HG03469 (cell line): Measurements from ENCODE around the gene HSD17B1.
"Not testable (repeated sequence)": the region's sequence is repeated elsewhere in the genome, so short reads cannot be mapped to it uniquely, and the experiment has no call there.

Experiments
- ATAC-seq: cut with Tn5 transposase; IDR thresholded peaks from one replicate; pipeline ENCODE4 v1.9.1; 2021; ENCODE audit warnings: mild to moderate bottlenecking, moderate library complexity, moderate number of reproducible peaks; ENCODE audit not compliant: unreplicated experiment

Gene HSD17B1

DNA sequence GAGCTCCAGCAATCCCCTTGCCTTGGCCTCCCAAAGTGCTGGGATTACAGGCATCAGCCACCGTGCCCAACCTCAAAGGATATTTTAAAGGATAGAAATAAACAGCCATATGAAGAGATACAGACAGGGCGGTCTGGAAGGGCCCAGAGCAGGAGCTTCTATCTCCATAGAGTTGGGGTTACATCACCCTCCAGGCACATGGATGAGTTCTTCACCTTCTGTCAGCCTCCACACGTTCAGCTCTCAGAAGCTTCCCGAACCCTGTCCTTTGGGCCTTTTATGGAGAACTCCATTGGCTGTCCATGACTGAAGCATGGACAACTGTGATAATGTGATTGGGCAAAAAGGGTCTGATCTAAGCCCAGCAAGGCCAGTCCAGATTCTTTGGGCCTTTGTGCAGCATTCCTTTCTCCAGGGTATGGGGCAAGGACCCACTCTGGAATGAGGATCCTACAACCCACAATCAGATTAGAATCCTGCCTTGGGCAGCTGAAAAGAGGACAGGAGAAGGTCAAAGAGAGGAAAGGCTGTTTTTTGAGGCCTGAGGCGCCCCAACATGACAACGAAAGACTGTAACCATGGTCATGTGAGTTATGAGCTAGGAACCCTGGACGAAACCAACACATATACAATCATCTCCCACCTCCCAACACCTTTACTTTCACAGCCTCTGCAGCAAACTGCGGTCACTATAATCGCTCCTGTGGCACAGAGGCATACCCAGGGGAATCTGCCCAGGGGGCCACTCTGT lies 6.8 kb upstream of the HSD17B1 start:
- not testable (repeated sequence) for ATAC-seq

GRCh38 chr17:42547001-42547461 lies 5.7 kb upstream of the HSD17B1 start:
- no peak for ATAC-seq

DNA sequence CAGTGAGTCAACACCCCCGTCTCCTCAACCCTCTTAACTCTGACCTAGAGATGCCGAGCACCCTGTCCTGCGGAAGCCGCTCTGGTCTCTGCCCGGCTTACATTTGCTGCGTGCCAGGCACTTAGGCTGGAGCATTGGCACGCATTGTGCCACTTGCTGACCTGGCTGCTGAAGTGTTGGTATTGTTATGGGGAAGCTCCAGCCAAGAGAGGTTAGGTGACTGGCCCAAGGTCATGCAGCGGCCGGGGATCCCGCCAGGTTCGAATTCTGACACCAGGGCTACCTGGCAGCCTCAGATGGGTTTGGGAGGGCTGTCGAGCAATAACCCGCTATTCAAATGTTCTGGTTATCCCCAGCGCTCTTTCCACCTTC lies 5.0 kb upstream of the HSD17B1 start:
- ATAC-seq: no peak

- no peak for ATAC-seq
Measured at GRCh38 chr17:42548070-42548837, 4.5 kb upstream of the HSD17B1 start.

DNA sequence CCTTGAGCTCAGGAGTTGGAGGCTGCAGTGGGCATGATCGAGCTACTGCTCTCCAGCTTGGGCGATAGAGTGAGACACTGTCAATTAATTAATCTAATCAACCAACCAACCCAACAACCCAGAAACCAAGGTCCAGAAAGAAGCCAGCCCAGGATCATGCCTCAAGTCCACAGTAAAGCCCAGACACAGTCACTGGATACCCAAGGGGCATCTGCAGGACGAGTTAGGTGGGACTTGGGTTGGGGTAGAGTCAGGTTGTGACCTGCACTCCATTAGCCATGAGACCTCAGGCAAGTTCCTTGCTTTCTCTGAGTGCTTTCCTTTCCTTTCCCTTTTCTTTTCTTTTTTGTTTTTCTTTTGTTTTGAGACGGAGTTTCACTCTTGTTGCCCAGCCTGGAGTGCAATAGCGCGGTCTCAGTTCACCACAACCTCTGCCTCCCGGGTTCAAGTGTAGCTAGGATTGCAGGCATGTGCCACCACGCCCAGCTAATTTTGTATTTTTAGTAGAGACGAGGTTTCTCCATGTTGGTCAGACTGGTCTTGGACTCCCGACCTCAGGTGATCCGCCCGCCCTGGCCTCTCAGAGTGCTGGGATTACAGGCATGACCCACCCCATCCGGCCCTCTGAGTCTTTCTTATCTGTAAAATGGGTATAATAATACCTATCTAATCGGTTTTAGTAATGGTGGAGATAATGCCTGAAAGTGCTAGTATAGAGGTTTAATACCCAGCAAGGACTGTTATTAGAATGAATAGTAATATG lies 3.5 kb upstream of the HSD17B1 start:
- no peak for ATAC-seq

GRCh38 chr17:42553161-42553818 lies 567 bp downstream of the HSD17B1 start:
- no peak for ATAC-seq

GRCh38 chr17:42553866-42554249 lies 1.1 kb downstream of the HSD17B1 start:
- ATAC-seq: no peak

GRCh38 chr17:42554250-42555121 lies 1.8 kb downstream of the HSD17B1 start:
- ATAC-seq: no peak

DNA sequence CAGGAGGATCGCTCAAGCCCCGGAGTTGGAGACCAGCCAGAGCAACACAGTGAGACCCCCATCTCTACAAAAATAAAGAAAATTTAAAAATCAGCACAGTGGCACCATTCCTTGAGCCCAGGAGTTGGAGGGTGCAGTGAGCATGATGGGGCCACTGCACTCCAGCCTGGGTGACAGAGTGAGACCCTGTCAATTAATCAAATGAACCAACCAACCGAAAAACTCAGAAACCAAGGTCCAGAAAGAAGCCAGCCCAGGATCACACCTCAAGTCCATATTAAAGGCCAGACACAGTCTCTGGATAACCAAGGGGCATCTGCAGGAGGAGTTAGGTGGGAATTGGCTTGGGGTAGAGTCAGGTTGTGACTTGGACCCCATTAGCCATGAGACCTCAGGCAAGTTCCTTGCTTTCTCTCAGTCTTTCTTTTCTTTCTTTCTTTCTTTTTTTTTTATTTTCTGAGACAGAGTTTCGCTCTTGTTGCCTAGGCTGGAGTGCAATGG lies 2.4 kb downstream of the HSD17B1 start:
- ATAC-seq: no peak

- ATAC-seq: not testable (repeated sequence)
Measured at GRCh38 chr17:42555961-42556617, 3.4 kb downstream of the HSD17B1 start.

DNA sequence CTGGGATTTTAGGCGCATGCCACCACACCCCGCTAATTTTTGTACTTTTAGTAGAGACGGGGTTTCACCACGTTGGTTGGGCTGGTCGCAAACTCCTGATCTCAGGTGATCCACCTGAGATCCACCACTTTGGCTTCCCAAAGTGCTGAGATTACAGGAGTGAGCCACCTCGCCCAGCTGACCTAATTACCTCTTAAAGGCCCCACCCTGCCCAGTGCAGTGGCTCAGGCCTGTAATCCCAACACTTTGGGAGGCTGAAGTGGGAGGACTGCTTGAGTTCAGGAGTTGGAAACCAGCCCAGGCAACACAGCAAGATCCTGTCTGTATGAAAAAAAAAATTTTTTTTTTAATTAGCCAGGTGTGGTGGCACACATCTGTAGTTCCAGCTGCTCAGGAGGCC lies 6.4 kb downstream of the HSD17B1 start:
- no peak for ATAC-seq

- ATAC-seq: no peak
Measured at GRCh38 chr17:42560246-42560645, 7.5 kb downstream of the HSD17B1 start.

DNA sequence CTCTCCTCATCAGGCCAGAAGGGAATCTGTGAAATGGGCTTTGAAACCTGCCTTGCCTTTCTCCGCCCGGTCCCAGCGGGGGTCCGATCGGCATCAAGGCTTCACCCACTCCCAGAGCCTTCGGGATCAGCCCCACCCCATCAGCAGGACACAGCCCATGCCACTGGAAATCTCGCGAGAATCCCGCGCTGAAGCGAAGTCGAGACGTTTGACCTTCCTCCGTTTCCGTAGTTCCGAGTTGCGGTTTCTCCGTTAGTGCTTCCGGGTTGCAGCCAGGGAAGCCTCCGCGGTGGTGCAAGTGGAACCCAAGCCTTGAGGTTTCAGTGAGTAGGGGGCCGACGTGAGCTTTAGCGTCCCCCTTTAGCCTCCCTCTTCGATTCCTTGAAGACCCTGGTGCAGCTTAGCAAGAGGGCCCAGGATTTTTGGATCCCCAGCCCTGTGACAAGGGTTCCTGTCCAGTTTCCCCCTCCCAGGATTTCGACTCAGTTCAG lies 9.2 kb downstream of the HSD17B1 start, which contains the start of gene COASY:
Gene COASY (plus strand): TSS at position 252 of the 491 bp plus-strand sequence. CDS start 475 bp downstream, outside the sequence.
- ATAC-seq: no peak

- ATAC-seq: no peak
Measured at GRCh38 chr17:42562388-42563142, 9.8 kb downstream of the HSD17B1 start.

GRCh38 chr17:42563143-42563509 lies 10.4 kb downstream of the HSD17B1 start:
- ATAC-seq: no peak

- no peak for ATAC-seq
Measured at GRCh38 chr17:42563543-42563942, 10.8 kb downstream of the HSD17B1 start.

DNA sequence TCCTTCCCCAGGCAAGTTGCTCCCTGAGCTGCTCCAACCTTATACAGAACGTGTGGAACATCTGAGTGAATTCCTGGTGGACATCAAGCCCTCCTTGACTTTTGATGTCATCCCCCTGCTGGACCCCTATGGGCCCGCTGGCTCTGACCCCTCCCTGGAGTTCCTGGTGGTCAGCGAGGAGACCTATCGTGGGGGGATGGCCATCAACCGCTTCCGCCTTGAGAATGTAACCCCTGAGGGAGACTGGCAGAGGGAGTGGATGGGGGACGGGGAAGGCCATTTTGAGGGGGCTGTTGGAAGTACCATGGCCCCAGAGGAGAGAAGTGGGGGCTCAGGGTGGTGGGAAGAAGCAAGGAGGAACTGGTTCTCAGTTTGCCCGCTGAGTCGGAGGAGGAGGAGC lies 11.2 kb downstream of the HSD17B1 start:
- ATAC-seq: no peak

DNA sequence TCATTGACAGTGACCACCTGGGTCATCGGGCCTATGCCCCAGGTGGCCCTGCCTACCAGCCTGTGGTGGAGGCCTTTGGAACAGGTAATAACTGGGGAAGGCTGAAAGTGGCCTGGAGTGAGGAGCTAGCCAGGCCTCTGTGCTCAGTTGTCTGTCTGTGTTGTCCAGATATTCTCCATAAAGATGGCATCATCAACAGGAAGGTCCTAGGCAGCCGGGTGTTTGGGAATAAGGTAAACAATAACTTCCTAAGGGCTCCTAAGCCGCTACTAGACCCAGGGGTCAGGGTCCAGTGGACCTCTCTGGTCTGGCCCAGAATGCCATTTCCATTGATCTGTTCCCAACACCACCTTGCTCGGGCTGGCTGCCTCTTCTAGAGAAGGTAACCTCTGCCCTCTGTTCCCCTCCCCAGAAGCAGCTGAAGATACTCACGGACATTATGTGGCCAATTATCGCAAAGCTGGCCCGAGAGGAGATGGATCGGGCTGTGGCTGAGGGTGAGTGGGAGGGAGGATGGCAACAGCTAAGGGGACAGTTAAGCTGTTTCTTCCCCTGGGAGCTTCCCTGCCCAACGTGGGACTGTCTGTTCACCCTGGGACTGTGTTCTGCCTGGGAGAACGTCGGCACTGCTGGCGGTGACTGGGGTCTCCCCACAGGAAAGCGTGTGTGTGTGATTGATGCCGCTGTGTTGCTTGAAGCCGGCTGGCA lies 12.2 kb downstream of the HSD17B1 start:
- ATAC-seq: no peak
